Thymus (tissue), 11 donors: ENCODE data around the gene SNU13. TPM values are rescaled to one million over a fixed set of nuclear protein-coding genes. Genes with fewer than 3 reads are reported as not detected.
"Not testable (repeated sequence)": the region's sequence is repeated elsewhere in the genome, so short reads cannot be mapped to it uniquely, and the experiment has no call there.

ENCODE experiments used
- DNase-seq, 9 donors: peaks; one replicate each; pipeline ENCODE4 v3.0.0-alpha.2; 2013; ENCODE audit warnings: low spot score in 9 of 9, low read depth in 6 of 9, missing footprints in 1 of 9
- H3K27ac ChIP-seq, 2 donors: one replicate each; pipeline ENCODE4 v1.5.1; 2013; ENCODE audit warnings: control low read depth in 1 of 2, low read depth in 1 of 2, low read length in 1 of 2, mild to moderate bottlenecking in 1 of 2, moderate library complexity in 1 of 2
- H3K27me3 ChIP-seq, 2 donors: one replicate each; pipeline ENCODE4 v1.5.1; 2013; ENCODE audit warnings: low read length in 1 of 2; ENCODE audit not compliant: control insufficient read depth in 2 of 2, insufficient read depth in 1 of 2
- H3K36me3 ChIP-seq, 2 donors: one replicate each; pipeline ENCODE4 v1.5.1; 2013; ENCODE audit warnings: low read length in 1 of 2, mild to moderate bottlenecking in 1 of 2, moderate library complexity in 1 of 2; ENCODE audit not compliant: control insufficient read depth in 2 of 2, insufficient read depth in 2 of 2
- H3K4me1 ChIP-seq, 2 donors: one replicate each; pipeline ENCODE4 v1.5.1; 2013; ENCODE audit warnings: low read length in 2 of 2; ENCODE audit not compliant: control insufficient read depth in 2 of 2, insufficient read depth in 2 of 2
- H3K4me3 ChIP-seq, 2 donors: one replicate each; pipeline ENCODE4 v1.5.1; 2013; ENCODE audit warnings: low read length in 2 of 2, control low read depth in 1 of 2, mild to moderate bottlenecking in 1 of 2
- H3K9me3 ChIP-seq, 2 donors: one replicate each; pipeline ENCODE4 v1.5.1; 2013; ENCODE audit warnings: low read length in 1 of 2, mild to moderate bottlenecking in 1 of 2; ENCODE audit not compliant: control insufficient read depth in 2 of 2, insufficient read depth in 1 of 2
- WGBS: extraction: QIAGEN DNeasy Blood & Tissue Kit; methylation state at CpG from one replicate; pipeline ENCODE4 v1.1.7; 2013; 5-methylcytosine and 5-hydroxymethylcytosine counted together
- polyA plus RNA-seq: library from polyadenylated mRNA; stranded (reverse); fragments of 200-250 nt; gene quantifications from one replicate; pipeline ENCODE4 v1.2.3, GENCODE V29; 2013
- total RNA-seq: library from RNA; stranded (reverse); fragments of 120-200 nt; gene quantifications from one replicate; pipeline ENCODE4 v1.2.4, GENCODE V29; 2013
- donor health status: healthy.

SNU13 gene
- total and polyA plus RNA-seq, 2 donors: 121 to 130 TPM

DNA sequence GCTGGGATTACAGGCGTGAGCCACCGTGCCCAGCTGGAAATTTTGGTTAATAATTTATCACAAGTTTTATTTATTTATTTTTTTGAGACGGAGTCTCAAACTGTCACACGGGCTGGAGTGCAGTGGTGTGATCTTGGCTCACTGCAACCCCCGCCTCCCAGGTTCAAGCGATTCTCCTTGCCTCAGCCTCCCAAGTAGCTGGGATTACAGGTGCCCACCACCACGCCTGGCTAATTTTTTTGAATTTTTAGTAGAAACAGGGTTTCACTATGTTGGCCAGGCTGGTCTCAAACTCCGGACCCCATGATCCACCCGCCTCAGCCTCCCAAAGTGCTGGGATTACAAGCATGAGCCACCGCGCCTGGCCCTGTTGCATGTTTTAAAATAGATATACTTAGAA, 1.8 kb downstream of the SNU13 start:
- not testable (repeated sequence) for H3K27ac ChIP-seq, H3K4me3 ChIP-seq, H3K27me3 ChIP-seq, H3K9me3 ChIP-seq, H3K36me3 ChIP-seq, DNase-seq
- 98% methylated on average over 11 of the region's 11 CpGs for WGBS
- peaks cover 8 to 20% of the 10 kb centered on the region in 2 donors for H3K4me1 ChIP-seq

DNA sequence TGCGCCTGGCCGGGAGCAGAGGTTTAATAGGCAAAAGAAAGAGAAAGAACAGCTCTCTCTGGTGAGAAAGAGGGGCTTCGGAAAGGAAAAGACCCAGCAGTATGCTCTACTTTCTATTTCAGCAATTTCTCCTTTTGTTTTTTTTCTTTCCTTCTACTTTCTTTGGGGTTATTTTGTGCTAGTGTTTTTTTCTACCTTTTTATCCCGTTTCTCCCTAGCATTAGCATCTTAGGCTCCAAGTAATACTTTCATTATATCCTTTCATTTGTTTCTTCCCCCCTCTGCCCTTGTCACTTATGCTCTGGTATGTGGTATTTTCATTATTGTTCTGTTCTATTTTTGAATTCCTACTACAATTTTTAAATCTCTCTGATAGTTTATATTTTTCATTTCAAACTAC, 4.5 kb downstream of the SNU13 start:
- Histone ChIP-seq H3K27ac (no peak overlapping the region), H3K4me1 (peaks cover 10 to 21% of the 10 kb centered on the region in 2 donors), H3K27me3 (no peaks in the 10 kb centered on the region), H3K36me3 (peaks cover 6 to 14% of the 10 kb centered on the region in 2 donors), H3K9me3 (peaks cover 0 to 7% of the 10 kb centered on the region in 2 donors), H3K4me3 (no peak overlapping the region)
- 95% methylated on average over 4 of the region's 4 CpGs for WGBS
- DNase-seq: no peak

DNA sequence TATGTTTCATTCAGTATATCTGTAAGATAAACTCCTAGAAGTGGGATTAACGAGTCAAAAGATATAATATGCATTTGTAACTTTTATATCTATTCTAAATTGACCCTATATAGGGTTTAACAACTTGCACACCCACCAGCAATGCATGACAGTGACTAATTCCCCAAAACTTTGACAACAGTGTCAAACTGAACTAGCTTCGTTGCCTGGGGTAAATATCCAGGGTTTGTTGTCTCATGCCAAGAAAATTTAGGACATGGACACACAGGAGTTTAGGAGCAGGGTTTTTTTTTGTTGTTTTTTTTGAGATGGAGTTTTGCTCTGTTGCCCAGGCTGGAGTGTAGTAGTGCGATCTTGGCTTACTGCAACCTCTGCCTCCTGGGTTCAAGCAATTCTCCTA, 5.1 kb downstream of the SNU13 start:
- peaks cover 0 to 6% of the 10 kb centered on the region in 2 donors for H3K9me3 ChIP-seq
- no peaks in the 10 kb centered on the region for H3K27me3 ChIP-seq
- WGBS: 94% methylated on average over 3 of the region's 3 CpGs
- H3K4me1 ChIP-seq: peaks cover 10 to 17% of the 10 kb centered on the region in 2 donors
- no peak overlapping the region for H3K4me3 ChIP-seq
- peaks cover 11 to 19% of the 10 kb centered on the region in 2 donors for H3K36me3 ChIP-seq
- no peak for DNase-seq
- no peak overlapping the region for H3K27ac ChIP-seq

DNA sequence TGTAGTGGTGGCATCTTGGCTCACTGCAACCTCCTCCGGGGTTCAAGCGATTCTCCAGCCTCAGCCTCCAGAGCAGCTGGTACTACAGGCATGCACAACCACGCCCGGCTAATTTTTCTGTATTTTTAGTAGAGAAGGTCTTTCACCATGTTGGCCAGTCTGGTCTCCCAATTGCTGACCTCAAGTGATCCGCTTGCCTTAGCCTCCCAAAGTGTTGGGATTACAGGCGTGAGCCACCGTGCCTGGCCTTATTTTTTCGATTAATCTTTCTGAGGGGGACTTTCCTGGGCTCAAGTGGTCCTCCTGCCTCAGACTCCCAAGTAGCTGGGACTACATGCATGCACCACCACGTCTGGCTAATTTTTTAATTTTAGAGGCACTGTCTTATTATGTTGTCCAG, 5.6 kb downstream of the SNU13 start:
- Histone ChIP-seq H3K36me3 (peaks cover 17 to 25% of the 10 kb centered on the region in 2 donors), H3K4me1 (peaks cover 9 to 16% of the 10 kb centered on the region in 2 donors), H3K27ac (peak overlapping the region in 1 of 2 donors; percentile 87), H3K4me3 (peak overlapping the region in 1 of 2 donors; percentile 63), H3K9me3 (peaks cover 0 to under 1% of the 10 kb centered on the region in 2 donors), H3K27me3 (no peaks in the 10 kb centered on the region)
- DNase-seq: no peak
- 95% methylated on average over 9 of the region's 9 CpGs for WGBS

DNA sequence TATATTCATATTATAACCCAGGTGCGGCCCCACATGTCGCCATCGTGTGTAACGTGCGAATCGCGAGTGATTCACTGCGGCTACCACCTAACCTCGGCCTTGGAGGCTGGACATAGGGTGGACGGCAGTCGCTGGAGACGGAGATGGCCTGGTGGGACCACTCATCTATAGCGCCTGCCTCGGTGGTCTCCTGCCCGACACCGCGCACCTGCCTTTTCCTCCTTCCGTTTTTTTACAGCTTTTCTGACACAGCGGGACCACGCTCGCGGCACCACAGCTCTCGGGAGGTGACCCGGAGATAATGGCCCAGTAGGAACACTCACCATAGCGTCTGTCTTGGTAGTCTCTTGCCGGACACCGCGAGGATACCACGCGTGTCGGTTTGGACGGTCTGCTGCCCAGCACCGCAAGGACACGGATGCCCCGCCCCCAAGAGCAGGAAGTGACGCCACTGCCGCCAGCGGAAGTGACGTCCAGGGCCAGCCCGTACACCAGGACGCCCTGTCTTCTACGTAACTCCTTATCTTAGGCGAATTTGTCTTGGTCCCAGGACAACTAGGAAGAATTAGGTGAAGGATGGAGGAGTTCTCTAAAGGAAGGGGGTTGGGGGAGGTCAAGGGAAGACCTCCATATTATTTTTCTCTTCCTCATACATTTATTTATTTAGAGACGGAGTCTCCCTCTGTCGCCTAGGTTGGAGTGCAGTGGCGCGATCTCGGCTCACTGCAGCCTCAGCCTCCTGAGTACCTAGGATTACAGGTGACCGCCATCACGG, 6.4 kb downstream of the SNU13 start:
- Histone ChIP-seq H3K27me3 (no peaks in the 10 kb centered on the region), H3K9me3 (no peaks in the 10 kb centered on the region), H3K4me1 (peaks cover 2 to 8% of the 10 kb centered on the region in 2 donors), H3K4me3 (peak overlapping the region; percentile 59 to 63), H3K27ac (peak overlapping the region; percentile 76 to 87), H3K36me3 (peaks cover 23 to 31% of the 10 kb centered on the region in 2 donors)
- WGBS: 33% methylated on average over 50 of the region's 50 CpGs
- DNase-seq: peak; percentile 59 to 87 (median 73)

DNA sequence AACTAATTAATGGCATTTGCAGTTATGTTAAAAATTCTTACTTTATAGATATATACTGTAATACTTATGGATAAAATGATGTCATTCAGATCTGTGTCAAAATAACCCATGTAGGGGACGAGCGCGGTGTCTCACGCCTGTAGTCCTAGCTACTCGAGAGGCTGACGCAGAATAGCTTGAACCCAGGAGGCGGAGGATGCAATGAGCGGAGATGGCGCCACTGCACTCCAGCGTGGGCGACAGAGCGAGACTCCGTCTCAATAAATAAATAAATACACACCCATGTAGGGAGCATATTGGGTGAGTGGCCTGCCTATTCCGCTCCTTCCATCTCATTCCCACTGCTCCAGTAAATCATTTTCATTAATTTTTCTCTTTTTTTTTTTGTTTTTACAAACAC, 7.1 kb downstream of the SNU13 start:
- WGBS: 64% methylated on average over 14 of the region's 14 CpGs
- Histone ChIP-seq H3K4me1 (peaks cover 2 to 8% of the 10 kb centered on the region in 2 donors), H3K4me3 (peak overlapping the region; percentile 59 to 63), H3K36me3 (peaks cover 25 to 35% of the 10 kb centered on the region in 2 donors), H3K27ac (no peak overlapping the region), H3K27me3 (no peaks in the 10 kb centered on the region), H3K9me3 (no peaks in the 10 kb centered on the region)
- DNase-seq: no peak

DNA sequence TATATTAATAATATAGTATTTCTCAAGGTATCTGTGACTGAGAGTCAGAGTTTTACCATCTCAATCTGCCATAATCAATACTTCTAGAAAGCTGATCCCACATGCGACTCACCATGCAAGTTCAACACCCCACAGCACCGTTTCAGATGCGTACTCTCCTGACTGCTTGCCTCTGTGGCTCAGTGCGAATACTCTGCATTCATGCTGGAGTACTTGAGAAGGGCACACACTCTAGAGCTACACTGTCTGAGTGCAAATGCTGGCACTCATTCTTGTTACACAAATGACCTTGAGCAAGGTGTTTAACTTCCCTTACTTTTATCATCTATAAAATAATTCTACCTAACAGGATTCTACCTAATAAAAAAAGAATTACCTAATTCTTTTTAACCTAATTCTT, 12.5 kb downstream of the SNU13 start:
- over 99% methylated on average over 4 of the region's 4 CpGs for WGBS
- no peaks in the 10 kb centered on the region for H3K9me3 ChIP-seq
- no peaks in the 10 kb centered on the region for H3K27me3 ChIP-seq
- no peak overlapping the region for H3K27ac ChIP-seq
- H3K4me1 ChIP-seq: no peaks in the 10 kb centered on the region
- H3K4me3 ChIP-seq: no peak overlapping the region
- peaks cover 53 to 66% of the 10 kb centered on the region in 2 donors for H3K36me3 ChIP-seq
- DNase-seq: no peak

DNA sequence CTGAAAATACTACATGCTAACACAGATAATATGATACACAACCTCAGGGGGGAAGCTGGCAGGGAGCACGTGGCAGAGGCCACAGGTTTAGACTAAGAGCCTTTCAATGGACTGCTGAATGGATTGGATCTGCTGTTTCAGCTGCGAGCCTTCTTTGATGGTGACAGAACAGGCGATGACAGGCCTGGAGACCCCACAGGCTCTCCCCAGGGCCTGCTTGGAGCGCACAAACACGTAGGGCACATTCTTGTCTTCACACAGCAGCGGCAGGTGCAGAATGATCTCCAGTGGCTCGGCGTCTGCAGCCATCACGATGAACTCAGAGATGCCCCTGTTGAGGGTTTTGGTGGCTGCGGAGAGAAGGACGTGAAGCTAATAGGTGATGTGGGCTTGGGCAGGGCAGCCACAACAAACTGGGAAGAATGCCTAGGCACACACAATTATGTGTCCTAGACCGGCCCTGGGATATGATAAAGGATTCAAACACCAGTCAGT, 13.8 kb downstream of the SNU13 start:
- no peaks in the 10 kb centered on the region for H3K9me3 ChIP-seq
- no peaks in the 10 kb centered on the region for H3K27me3 ChIP-seq
- no peaks in the 10 kb centered on the region for H3K4me1 ChIP-seq
- peaks cover 48 to 59% of the 10 kb centered on the region in 2 donors for H3K36me3 ChIP-seq
- no peak for DNase-seq
- WGBS: 96% methylated on average over 12 of the region's 12 CpGs
- no peak overlapping the region for H3K27ac ChIP-seq
- no peak overlapping the region for H3K4me3 ChIP-seq

DNA sequence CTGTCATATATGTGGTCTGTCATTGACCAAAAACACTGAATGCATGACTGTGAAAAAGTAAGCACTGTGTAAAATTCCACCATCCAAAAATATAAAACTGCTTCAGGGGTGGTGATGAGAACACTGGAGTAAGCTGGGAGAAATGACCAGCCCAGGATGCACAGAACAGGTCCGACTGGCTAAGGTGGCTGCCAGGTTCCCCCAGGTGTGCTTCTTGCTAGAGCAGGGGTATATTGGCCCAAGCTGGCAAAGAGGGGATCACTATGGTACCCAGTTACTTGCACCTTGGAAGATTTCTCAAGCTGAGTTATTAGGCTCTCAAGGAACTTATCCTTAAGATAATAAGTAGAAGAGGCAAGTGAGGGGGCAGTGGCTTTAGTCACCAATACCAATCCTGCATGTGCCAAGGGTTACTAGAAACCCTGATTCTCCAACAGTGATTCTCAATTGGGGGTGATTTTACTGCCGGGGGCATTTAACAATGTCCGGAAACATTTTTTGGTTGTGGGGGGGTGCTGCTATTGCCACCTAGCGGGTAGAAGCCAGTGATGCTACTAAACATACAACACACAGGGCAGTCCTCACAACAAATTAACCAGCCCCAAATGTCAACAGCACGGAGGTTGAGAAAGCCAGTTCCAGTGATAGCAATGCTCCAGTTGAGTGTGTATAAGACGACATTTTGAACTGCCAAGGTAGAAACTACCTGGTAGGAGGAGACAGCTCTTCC, 15.7 kb downstream of the SNU13 start:
- Histone ChIP-seq H3K27ac (no peak overlapping the region), H3K4me1 (no peaks in the 10 kb centered on the region), H3K36me3 (peaks cover 35 to 40% of the 10 kb centered on the region in 2 donors), H3K27me3 (no peaks in the 10 kb centered on the region), H3K4me3 (no peak overlapping the region), H3K9me3 (no peaks in the 10 kb centered on the region)
- DNase-seq: no peak
- 97% methylated on average over 6 of the region's 6 CpGs for WGBS
